Thyroid gland (tissue), 4 donors: ENCODE data around the gene PLCD1. TPM values are rescaled to one million over a fixed set of nuclear protein-coding genes. Genes with fewer than 3 reads are reported as not detected.

ENCODE experiments used
- DNase-seq, 2 donors: peaks; one replicate each; pipeline ENCODE4 v3.0.0-alpha.2; 2019
- H3K27ac ChIP-seq, 3 donors: fragments of 200-600 bp; sonication (generic); 1 replicate in 2 of 3; 2 replicates in 1 of 3; pipeline ENCODE4 v1.5.1; 2016 to 2019; ENCODE audit warnings: mild to moderate bottlenecking in 1 of 3, moderate library complexity in 1 of 3
- H3K27me3 ChIP-seq: fragments of 200-600 bp; sonication (generic); one replicate; pipeline ENCODE4 v1.5.1; 2019
- H3K36me3 ChIP-seq, 2 donors: fragments of 200-600 bp; sonication (generic); one replicate each; pipeline ENCODE4 v1.5.1; 2016 to 2019
- H3K4me1 ChIP-seq, 2 donors: fragments of 200-600 bp; sonication (generic); one replicate each; pipeline ENCODE4 v1.5.1; 2017 to 2019
- H3K4me3 ChIP-seq, 3 donors: fragments of 200-600 bp; sonication (generic); replicated peaks in 1 of 3; 1 replicate in 2 of 3; 2 replicates in 1 of 3; pipeline ENCODE4 v1.5.1; 2016; ENCODE audit warnings: mild to moderate bottlenecking in 1 of 3
- H3K9me3 ChIP-seq: fragments of 200-600 bp; sonication (generic); one replicate; pipeline ENCODE4 v1.5.1; 2017
- CTCF ChIP-seq, 6 experiments: fragments of 200-600 bp in 3 of 6; fragments of 450-650 bp in 3 of 6; sonication (generic) in 3 of 6; IDR thresholded peaks; one replicate each; pipeline ENCODE4 v1.5.1; 2016 to 2019; ENCODE audit warnings: antibody characterized with exemption in 6 of 6, mild to moderate bottlenecking in 2 of 6, inconsistent platforms in 1 of 6, moderate library complexity in 1 of 6
- POLR2A ChIP-seq, 2 donors: fragments of 450-650 bp; IDR thresholded peaks; one replicate each; pipeline ENCODE4 v1.6.1; 2017; ENCODE audit warnings: antibody characterized with exemption in 2 of 2, mild to moderate bottlenecking in 2 of 2, moderate library complexity in 1 of 2
- WGBS, 2 donors: methylation state at CpG; one replicate each; pipeline ENCODE4 v1.1.5; 2017; 5-methylcytosine and 5-hydroxymethylcytosine counted together
- intact Hi-C: fragments of 100-400 bp; cut with DNase I; formaldehyde crosslinking; loops from one replicate; pipeline ENCODE4 v1.15.1; 2023
- total RNA-seq, 4 donors: library from RNA; depleted of rRNA; stranded (reverse); fragments of >200 nt; gene quantifications; one replicate each; pipeline ENCODE4 v1.2.3, GENCODE V29; 2016

Gene PLCD1
- total RNA-seq, 4 donors from 2014 or later, result 13.8 to 19.9 (median 16.0) TPM

GRCh38 chr3:38018296-38019266 is 10.9 kb downstream of the PLCD1 start:
- Histone ChIP-seq H3K4me3 (no peak overlapping the region), H3K36me3 (peaks cover 17 to 24% of the 10 kb centered on the region in 2 donors), H3K9me3 (no peaks in the 10 kb centered on the region), H3K27ac (no peak overlapping the region), H3K27me3 (no peaks in the 10 kb centered on the region), H3K4me1 (peaks cover under 1 to 3% of the 10 kb centered on the region in 2 donors)
- DNase-seq, result no peak
- 90 to 95% methylated on average over 12 to 13 of the region's 13 CpGs for WGBS, 2 donors
- TF ChIP-seq CTCF (IDR thresholded peaks at IDR 0.05) (no peak), POLR2A (IDR thresholded peaks at IDR 0.05) (no peak)
- intact Hi-C loops, result no loop called here

DNA sequence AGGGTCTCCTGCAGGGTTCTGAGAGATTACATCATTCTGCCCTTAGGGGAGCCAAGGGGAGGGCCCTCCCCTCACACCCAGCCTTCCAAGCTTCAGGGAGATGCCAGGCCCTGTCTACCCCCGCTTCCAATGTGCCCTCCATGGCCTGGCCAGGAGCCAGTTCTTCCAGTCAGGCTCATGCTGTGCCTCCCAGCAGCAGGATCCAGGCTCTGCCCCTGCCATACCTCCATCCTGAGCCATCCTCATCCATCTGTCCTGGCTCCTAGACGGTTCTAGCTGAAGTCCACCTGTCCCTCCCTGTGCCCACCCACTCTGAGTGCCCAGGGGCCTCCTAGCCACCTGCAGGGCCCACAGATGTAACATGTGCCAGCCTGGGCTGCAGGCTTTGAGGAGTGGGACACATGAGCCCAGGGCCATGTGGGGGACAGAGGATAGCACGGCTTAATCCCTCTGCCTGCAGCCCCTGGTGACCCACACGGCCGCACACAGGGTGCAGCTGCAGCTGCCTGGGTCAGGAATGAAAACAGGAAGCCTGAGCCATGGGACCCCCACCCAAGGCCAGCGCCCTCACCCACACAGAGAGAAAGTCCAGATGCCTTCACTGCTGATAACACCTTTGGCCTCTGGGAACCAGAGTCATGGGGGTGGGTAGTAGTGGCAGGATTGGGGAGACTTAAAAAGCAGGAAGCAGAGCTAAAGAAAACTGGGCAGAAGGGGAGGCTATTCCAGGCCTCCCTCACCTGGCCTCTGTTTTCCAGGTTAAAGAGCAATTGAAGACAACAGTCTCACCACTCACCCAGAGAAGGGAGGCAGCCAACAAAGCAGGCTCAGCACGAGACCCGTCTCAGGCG is 11.8 kb downstream of the PLCD1 start:
- no peaks in the 10 kb centered on the region for H3K27me3 ChIP-seq
- DNase-seq, result no peak
- intact Hi-C loops, result no loop called here
- no peaks in the 10 kb centered on the region for H3K4me1 ChIP-seq
- TF ChIP-seq POLR2A (IDR thresholded peaks at IDR 0.05), result no peak
- WGBS, 2 donors, result 84% methylated on average over 6 to 8 of the region's 9 CpGs
- H3K9me3 ChIP-seq, result no peaks in the 10 kb centered on the region
- H3K27ac ChIP-seq, result no peak overlapping the region
- H3K36me3 ChIP-seq, result peaks cover 17 to 24% of the 10 kb centered on the region in 2 donors
- no peak overlapping the region for H3K4me3 ChIP-seq

DNA sequence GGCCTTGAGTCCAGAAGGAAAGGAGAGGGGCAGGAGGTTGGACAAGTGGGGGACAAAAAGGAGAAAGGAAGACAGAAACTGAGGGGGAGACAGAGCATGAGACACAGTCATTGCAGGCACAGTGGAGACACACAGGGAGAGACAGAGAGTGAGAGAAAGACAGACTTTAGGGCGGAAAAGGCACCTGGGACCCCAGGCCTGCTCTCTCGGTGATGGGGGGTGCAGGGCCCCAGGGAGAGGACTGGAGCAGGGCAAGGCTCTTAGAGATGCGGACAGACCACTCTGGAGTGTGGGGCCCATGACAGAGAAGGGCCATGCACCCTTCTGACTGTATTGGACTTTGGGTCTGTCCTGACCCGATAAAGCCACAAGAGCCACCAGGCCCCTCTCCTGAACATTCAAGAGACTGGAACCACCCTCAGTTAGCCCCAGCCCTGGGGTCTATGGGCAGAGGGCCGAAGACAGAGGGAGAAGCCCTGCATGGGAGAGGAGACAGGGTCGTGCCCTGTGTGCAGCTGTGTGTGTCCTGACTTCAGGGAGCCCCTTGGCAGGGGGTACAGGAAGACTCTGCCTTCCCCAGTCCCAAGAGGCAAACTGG is 12.5 kb downstream of the PLCD1 start:
- no peak for DNase-seq
- Histone ChIP-seq H3K36me3 (peaks cover 17 to 24% of the 10 kb centered on the region in 2 donors), H3K4me3 (no peak overlapping the region), H3K9me3 (no peaks in the 10 kb centered on the region), H3K27me3 (no peaks in the 10 kb centered on the region), H3K27ac (no peak overlapping the region), H3K4me1 (no peaks in the 10 kb centered on the region)
- WGBS, 2 donors, result 72 to 98% methylated on average over 3 to 6 of the region's 6 CpGs
- intact Hi-C loops, result no loop called here
- no peak for TF ChIP-seq CTCF (IDR thresholded peaks at IDR 0.05)
- no peak for TF ChIP-seq POLR2A (IDR thresholded peaks at IDR 0.05)

DNA sequence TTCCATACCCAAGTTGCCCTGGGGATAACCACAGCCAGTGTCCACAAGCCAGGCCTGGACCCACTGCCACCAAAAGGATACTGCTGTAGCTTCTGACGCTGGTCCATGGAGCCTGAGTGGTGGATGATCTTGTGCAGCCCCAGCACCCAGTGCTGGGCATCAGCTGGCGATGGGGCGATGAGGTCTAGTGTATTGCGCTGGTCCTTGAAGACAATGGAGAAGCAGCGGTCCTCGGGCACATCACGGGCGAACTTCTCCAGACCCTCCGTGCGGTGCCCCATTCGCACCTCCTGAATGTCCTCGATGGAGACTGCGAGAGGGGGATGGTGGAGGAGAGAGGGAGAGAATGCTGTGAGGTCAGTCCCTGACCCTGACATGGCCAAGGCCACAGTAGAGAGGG is 13.0 kb downstream of the PLCD1 start:
- Histone ChIP-seq H3K36me3 (peaks cover 17 to 24% of the 10 kb centered on the region in 2 donors), H3K4me1 (no peaks in the 10 kb centered on the region), H3K9me3 (no peaks in the 10 kb centered on the region), H3K4me3 (no peak overlapping the region), H3K27me3 (no peaks in the 10 kb centered on the region), H3K27ac (no peak overlapping the region)
- DNase-seq, result no peak
- no peak for TF ChIP-seq CTCF (IDR thresholded peaks at IDR 0.05)
- whole genome bisulfite sequencing, 2 donors, result 98 to 99% methylated on average over 13 of the region's 13 CpGs
- intact Hi-C loops, result no loop called here

- no peak overlapping the region for H3K27ac ChIP-seq
- no peaks in the 10 kb centered on the region for H3K27me3 ChIP-seq
- H3K4me1 ChIP-seq, result no peaks in the 10 kb centered on the region
- DNase-seq, result no peak
- TF ChIP-seq POLR2A (IDR thresholded peaks at IDR 0.05) (no peak), CTCF (IDR thresholded peaks at IDR 0.05) (no peak)
- H3K9me3 ChIP-seq, result no peaks in the 10 kb centered on the region
- intact Hi-C loops, result no loop called here
- no peak overlapping the region for H3K4me3 ChIP-seq
- WGBS, 2 donors, result 94 to 100% methylated on average over 3 of the region's 3 CpGs
- peaks cover 19 to 29% of the 10 kb centered on the region in 2 donors for H3K36me3 ChIP-seq
These were observed 13.5 kb downstream of the PLCD1 start for GRCh38 chr3:38015984-38016383.
